GF-D8 (cell line): Measurements from ENCODE around the gene NOL4L.
"Not testable (repeated sequence)": the region's sequence is repeated elsewhere in the genome, so short reads cannot be mapped to it uniquely, and the experiment has no call there.

Source experiments
- DNase-seq: peaks from one replicate; lab custom pipeline; 2025; lab: John Stamatoyannopoulos, UW

Gene NOL4L

DNA sequence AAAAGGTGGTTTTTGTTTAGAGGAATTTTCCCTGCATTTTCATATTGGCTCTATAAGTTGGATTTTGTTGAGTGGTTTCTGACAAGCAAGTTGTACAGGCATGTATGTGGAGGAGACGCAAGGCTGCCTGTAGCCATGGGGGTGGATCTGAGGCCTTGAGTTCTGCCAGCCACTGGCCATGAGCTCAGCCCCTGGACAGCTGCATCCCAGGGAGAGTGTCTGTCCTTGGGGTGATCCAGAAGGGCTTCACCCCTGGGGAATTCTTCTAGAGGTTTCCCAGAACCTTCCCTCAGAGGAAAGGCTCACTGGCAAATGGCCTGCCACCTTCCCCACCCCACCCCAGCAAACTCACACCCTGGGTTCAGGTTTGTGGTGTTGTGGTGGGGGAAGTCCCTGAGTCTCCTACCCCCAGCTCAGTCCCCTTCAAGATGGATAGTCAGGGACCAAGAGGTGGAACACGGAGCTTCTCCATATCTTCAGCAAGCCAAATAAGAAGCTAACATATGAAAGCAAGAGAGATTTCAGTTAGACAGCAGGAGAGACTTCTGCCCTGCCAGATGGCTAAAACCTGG is 11.6 kb upstream of the NOL4L start:
- no peak for DNase-seq

DNA sequence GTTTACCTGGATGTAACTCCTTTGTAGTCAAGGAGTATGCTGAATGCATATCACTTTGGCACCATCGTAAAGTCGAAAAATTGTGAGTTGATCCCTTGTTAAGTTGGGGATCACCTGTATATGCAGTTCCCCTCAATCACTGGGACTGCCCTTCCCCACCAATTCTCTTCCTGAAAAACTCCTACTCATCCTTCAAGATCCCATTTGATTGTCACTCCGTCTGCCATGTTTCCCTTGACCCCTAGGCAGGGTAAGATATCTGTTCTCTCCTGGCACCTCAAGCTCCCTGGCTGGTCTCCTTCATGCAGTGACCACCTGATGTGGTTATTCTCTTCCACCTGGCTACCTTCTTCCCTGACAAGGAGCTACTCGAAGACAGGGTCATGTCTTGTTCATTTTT is 10.0 kb upstream of the NOL4L start:
- DNase-seq: no peak

DNA sequence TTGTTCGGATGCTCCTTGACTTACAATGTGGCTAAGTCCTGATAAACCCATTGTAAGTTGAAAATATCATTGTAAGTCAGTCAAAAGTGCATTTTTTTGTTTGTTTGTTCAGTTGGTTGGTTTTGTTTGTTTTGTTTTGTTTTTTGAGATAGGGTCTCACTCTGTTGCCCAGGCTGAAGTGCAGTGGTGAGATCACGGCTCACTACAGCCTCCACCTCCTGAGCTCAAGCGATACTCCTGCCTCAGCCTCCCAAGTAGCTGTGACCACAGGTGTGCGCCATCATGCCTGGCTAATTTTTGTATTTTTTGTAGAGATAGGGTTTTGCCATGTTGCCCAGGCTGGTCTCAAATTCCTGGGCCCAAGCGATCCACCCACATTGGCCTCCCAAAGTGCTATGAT is 9.5 kb upstream of the NOL4L start:
- not testable (repeated sequence) for DNase-seq

DNA sequence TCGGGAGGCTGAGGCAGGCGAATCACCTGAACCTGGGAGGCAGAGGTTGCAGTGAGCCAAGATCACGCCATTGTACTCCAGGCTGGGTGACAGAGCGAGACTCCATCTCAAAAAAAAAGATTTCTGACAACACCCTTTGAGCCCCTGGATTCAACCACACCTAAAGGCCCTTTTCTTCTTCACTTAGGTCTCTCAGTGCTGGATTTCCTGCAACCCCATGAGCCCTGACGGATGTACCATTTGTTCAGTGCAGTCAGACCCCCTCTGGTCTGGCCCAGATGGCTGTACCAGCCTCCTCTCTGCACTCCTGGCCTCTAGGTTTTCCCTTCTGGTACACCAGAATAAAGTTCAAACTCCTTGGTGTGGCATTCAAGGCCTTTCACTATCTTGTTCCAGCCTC is 9.1 kb upstream of the NOL4L start:
- DNase-seq: no peak

DNA sequence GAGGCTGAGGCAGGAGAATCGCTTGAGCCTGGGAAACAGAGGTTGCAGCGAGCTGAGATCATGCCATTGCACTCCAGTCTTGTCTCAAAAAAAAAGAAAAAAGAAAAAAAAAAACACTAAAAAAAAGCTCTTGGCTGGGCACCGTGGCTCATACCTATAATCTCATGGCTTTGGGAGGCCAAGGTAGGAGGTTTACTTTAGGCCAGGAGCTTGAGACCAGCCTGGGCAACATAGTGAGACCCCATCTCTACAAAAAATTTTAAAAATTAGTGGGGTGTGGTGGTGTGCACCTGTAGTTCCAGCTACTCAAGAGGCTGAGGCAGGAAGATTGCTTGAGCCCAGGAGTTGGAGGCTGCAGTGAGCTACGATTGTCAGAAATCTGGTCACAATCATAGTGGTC is 7.5 kb upstream of the NOL4L start:
- DNase-seq: not testable (repeated sequence)

DNA sequence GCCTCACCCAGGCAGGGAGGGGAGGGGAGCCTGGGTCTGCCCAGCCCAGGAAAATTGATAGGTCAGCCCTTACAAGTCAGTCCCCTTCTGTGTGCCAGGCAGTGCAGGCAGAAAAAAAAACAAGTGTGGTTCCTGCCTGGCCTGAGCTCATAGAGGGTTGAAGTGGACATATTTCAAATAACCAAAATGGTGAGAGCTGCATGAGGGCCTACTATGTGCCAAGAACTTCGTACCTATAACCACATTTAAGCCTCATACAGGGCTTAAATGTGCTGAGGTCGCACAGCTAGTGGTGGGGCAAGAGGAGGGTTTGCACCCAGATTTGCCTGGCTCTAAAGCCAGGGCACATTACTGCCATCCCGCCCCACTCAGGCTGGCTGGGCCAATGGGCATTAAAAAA is 6.9 kb upstream of the NOL4L start:
- no peak for DNase-seq

DNA sequence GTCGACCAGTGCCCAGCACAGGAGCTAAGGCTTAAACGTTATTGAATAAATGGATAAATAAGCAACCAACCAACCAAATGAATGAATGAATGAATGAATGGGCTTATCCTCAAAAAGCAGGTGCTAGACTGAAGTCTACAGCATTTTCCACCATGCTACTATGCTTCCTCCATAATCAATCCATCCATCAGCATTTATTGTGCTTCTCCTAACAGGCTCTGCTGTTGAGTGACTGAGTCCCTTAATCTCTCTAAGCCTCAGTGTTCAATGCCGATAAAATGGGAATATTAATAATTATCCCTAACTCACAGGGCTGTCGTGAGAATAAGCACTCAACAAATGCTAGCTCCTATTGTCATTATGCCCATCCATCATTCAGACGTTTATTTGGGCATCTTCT is 4.6 kb upstream of the NOL4L start:
- DNase-seq: no peak

DNA sequence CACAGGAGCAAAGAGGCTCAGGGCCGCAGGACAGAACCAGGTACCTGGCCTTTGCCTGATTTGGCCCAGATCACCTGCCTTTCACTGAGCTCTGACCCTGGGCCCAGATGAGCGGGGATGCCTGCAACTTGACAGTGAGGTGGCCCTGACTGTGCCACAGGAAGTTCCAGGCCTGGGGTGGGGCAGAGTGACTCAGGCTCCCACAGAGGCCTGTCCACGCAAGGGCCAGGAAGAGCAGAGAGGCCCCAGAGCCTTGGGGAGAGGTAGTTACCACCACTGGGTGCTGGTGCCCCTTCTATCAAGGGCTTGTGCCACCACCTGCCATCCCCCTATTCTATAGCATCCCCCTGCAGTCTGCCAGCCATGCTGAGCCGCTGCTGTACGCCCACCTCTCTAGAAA is 4.1 kb upstream of the NOL4L start:
- DNase-seq: no peak

DNA sequence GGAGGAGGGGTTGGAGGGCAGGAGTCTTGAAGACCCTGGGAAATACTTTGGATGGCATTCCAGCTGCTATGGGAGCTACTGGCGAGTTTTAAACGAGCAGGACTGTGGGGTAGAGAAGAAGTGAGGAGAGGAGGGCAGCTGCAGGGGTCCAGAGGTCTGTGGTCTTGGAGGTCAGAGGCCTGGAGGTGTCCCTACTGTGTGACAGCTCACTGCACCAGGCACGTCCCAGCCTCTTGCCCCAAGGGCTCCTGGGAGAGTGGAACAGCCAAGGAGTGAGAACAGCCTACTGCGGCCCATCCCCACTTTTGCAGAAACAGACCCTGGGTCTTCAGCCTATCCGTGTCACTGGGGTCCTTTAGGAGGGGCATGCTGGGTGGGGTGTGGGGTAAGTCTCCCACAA is 2.9 kb upstream of the NOL4L start:
- no peak for DNase-seq

DNA sequence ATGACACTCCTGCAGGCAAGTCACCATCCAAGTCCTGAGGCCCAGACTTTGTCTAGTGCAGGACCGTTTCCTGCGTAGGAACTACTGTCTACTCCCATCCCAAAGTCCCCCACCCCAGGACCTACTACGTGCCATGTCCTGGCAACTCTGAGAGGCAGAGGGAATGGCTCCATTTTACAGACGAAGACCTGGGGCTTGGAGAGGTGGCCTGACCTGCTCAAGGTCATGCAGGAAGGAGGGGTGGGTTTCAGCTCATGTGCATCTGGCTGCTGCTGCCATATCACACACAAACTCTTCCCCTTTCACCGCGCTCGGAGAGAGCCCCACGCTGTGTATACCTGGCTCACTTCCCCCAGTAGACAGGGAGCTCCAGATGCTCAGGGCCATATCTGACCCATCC is 1.2 kb upstream of the NOL4L start:
- DNase-seq: no peak

DNA sequence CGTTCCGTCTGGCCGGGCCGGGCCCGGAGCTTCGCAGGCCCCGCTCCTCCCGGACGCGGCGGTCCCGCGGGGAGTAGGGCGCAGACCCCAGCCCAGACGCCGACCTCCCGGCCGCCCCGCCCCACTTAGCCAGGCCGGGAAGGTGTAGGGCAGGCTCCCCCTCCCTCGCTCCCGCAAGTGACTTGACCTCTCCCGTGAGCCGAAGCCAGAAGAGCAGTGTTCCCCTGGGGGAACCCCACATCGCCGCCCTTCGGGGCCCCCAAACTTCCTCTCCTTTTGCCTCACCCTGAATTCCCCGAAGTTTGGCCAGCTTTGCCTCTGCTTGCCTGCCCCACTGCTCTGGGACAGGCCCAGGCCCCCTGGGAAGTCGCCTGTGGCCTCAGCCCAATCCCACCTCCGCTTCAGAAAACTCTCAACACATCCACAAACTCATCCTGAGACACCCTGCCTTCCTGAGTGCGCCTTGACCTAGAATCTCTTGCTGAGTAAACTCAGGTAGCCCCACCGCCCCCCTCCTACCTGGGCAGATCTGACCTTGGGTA is 524 bp upstream of the NOL4L start:
- DNase-seq: no peak

DNA sequence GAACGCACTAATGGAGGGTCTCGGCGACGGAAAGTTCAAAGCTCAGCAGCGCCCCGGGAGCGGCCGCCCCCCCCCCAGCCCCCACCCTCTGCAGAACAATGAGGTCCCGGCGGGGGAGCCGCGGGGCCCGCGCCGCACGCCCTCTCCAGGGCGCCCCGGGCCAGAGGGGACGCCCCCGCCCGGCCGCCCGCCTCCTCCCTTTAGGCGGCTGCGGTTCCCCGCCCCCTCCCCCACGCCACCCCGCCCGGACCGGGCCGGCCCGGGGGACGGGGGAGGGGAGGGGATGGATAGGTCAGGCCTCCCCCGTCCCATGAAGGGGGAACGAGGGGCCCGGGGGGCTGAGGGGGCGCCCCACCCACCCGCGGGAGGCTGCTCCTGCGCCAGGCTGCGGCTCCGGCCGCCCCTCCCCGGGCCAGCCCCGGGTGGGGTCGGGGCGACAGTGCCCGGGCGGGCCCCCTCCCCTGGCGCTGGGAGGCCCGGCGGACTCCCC is 1.5 kb downstream of the NOL4L start:
- DNase-seq: no peak

DNA sequence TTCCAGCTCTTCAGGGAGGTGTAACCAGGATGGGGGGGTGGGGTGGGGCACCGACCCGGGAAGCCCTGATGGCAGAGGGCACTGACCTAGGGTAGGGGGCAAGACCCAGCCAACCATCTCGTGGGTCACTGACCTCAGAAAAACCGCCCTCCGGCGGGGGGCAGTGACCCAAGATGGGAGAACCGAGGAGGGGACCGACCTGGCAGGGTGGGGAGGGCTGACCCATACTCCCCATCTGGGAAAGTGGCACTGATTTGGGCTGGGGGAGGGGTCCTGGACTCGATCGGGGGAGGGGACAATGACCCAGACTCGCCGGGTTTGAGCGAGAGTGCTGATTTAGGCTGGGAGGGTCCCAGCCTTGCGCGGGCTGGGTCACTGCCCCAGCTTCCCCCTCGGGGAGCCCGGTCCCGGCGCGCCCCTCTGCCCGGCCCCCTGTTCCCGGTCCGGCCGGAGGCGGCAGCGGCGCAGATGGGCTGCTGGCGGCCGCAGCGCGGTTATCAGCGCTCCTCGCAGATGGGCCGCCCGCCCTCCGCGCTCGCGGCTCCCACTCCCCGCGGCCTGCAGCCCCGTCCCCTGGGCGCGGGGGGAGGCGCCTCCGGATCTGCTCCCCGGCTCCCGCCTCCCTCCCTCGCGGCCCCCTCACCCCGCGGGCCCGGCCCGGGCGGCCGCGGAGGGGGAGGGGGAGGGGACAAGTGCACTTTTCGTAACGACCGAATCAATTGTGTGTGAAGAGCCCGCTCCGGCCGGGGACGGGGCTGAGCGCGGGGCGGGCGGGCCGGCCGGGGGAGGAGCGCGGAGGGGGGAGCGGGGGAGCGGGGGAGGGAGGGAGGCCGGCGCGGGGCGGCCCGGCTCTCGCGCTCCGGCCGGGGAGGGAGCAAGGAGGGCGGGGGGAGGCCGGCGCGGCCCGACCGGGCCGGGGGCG is 2.2 kb downstream of the NOL4L start:
- DNase-seq: no peak

DNA sequence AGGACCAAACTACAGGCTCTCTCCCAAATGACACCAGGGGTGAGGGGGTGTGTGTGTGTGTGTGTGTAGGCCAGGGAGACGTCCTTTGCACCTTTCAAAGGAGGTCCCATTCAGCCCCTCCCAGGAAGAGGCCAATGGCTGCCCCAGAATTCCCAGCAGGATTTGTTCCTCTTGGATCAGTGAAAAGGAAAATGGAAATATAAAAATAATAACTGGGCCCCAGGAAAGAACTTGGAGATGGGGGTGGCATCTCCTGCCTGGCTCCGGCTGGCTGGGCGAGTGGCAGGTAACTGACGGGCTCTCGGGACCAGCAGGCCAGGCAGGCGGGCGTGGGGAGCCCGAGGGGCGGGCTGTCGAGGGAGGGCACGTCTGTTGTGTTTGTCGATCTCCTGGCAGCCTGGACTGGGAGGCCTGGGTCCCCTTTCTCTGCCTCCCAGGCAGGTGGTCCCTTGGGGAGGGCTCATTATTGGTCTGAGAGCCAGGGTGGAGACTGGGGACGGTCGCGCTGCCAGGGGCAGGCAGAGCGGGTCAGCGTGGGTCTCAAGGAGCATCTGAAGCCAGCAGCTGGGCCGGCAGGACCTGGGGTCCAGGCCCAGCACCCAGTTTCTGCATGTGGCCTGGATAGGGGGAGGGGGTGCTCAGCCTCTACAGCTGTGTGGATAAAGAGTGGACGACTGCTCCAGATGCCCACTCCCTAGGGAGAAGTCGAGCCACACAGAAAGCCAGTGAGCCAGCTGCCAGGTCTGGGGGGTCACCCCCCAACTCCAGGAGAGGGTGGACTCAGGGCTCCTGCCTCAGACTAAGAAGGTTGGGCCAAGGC is 3.1 kb downstream of the NOL4L start:
- DNase-seq: no peak

DNA sequence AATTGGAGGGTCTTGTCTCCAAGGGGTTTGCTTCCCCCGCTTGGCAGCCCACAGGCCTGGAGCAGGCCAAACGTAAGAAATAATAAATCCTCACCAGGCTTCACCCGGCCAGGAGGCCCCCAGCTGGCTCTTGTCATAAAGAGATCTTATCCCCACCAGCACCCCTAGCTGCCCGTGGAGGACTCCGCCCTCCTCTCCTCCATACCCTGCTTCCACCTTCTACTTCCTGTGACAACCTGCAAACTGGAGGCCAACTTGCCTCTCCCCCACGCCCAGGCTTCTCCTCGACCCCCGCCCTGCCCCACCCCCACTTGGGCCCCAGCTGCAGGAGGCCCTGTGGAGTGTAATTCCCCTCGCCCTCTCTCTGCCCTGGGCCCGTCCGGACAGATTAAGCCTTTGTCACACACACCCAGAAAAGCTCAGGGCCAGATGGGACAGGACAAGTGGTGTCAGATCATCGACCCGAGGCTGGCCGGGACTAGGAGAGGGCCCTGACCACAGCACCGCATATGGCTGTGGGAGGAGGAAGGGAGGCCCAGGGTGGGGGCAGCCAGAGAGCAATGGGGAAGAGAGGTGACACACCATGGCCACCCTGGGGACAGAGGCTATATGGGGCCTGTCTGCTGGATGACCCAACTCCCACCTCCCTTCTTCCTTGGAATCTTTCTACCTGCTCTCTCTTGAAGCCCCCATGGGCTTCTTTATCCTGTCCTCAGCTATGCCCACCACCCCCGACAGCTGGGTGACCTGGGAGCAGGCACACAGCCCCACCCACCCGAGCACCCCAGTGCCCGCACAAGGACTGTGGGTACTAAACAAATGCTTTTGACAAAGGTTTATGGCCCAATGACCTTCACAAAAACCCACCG is 3.9 kb downstream of the NOL4L start:
- DNase-seq: peak; percentile 55

DNA sequence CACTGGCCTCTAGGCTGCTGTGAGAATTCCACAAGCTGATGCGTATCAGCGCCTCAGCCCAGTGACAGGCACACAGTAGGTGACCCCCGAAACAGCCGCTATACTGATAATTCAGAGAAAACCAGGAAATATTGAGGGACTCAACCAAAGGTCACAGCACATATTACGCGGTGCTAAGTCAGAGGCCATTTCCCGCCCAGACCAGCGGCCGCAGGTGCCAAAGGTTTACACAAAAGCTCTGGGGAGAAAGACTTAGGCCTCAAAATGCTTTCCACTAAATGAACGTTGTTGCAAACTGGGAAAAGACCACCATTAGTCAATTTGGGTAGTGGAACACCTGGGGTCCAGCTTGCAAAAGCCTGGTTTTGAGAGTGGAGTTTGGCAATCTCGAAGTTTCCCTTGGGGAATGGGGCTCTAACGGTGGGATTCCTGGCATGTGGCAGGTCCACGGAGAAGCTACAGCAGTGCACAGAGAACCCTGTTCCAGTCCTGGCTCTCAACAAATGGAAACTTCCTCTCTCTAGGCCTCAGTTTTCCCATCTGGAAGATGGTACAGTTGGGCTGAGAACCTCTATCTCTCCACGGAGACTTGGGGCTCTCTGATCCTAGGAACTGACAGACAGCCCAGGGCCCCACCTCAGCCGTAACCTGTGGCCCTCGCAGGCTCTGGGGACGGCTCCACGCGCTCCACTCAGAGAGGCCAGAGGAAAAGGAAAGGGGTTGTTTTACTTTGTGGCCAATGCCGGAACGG is 4.7 kb downstream of the NOL4L start:
- no peak for DNase-seq

DNA sequence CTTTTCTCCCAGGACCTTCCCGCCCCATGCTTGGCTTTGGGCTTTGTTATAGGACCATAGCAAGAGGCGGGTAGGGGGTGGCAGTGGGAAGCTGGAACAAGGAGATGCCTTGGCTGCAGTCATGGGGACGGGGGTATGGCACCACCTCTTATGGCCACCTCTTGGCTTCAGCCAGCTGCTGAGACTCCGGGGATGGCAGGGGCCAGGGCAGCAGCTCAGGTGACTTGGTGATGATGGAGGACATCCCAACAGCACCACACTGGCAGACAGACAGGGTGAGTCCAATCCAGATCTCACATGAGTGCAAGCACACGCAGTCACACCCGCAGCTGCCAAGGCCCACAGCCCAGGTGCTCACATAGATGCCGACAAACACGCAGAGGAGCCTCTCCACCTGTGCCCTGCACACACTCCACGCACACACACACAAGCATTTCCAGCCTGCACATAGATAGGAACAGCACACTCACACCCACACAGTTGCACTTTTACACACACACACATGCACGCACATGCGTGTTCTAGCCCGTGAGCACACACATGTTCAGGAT is 6.2 kb downstream of the NOL4L start:
- no peak for DNase-seq

DNA sequence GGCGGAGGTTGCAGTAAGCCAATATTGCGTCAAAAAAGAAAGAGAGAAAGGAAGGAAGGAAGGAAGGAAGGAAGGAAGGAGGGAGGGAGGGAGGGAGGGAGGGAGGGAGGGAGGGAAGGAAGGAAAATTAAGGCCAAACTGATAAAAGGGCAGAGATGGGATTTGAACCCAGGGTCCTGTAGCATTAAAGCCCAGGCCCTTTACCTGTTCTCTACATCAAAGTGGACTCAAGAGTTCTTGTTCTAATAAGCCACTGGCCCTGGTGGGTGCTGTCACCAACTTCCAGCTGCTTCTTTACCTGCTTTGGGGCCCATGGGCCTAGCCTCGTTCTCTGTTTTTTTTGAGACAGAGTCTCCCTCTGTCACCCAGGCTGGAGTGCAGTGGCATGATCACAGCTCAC is 7.1 kb downstream of the NOL4L start:
- not testable (repeated sequence) for DNase-seq

DNA sequence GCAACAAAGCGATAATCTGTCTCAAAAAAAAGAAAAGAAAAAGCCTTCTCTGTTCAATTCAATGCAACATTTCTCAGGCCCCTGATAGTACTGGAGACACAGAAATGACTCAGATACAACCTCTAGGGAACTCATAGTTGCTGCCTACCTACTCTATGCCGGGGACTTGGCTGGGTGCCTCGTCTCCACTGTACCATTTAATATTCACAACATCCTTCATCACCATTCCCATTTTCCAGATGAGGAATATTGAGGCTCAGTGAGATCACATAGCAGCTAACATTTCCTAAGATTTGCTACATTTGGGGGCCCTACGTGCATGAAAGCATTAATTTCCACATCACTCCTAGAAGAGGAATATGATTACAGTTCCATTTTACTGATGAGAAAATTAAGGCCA is 7.5 kb downstream of the NOL4L start:
- DNase-seq: no peak

DNA sequence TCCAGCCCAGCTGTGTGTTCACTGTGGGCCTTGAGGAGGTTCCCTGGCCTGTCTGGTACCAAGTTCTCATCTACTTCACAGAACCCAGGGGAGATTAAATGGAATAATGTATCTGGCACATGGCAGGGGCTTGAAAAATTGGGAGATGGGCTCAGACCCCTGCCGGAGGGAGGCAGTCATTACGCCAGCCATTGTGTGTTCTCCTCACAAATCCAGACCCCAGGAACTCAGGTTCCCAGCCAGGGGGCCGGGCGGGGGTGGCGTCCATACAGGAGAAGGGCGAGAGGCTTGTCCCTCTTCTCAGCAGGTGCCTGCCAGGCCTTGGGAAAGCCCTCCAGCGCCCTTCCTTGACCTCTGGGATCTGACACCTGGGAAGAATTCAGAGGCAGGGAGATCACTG is 8.1 kb downstream of the NOL4L start:
- DNase-seq: no peak
